GM23248 (cell line): ENCODE data around the gene ASTN1.

Source experiments
- EZH2 ChIP-seq: fragments of 200-600 bp; sonication (generic); IDR thresholded peaks from 2 replicates; pipeline ENCODE4 v1.6.1; 2018; ENCODE audit warnings: antibody characterized with exemption, mild to moderate bottlenecking; ENCODE audit not compliant: insufficient read depth, poor library complexity, severe bottlenecking
- EZH2phosphoT487 ChIP-seq: fragments of 200-600 bp; sonication (generic); IDR thresholded peaks from 2 replicates; pipeline ENCODE4 v1.6.1; 2018; ENCODE audit warnings: antibody characterized with exemption, moderate library complexity, mild to moderate bottlenecking, low read depth; ENCODE audit not compliant: insufficient read depth

DNA sequence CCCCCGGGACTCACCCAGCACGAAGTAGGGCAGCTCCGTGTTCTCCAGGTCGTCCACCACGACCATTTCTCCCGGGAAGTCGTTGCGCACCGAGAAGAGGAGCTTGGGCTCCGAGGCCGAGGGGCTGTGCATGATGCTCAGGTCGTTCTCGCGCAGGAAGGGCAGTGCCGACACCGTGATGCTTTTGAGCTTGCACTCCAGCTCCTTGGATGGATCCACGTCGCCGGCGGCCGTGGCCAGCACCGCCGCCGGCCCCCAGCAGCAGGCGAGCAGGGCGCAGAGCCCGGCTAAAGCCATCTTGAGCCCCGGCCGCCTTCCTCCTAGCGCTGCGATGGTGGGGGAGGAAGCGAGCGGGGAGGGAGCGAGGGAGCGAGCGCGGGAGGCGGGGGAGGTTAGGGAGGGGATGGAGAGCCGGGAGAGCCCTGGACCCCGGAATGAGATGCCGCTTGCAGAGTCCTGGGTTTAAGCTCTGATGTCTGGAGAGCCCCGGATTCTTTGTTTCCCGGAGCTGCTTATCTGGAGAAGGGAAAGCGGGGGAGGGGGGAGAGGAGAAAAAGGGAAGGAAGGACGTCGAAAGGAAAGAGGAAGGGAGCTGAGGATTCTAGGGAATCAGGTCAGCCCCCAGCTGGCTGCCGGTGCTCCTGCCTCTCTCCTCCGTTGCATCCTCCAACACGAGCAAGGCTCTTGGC lies at the start of gene ASTN1:
- no peak for TF ChIP-seq EZH2
- no peak for TF ChIP-seq EZH2phosphoT487
